KMS-11 (cell line): Measurements from ENCODE around the gene IGSF22.

Source experiments
- H2AFZ ChIP-seq: fragments of 200-600 bp; sonication (generic); 2 replicates; pipeline ENCODE4 v1.6.1; 2016; ENCODE audit warnings: antibody characterized with exemption, mixed run types, low read depth
- H3K27ac ChIP-seq: fragments of 200-600 bp; sonication (generic); 2 replicates; pipeline ENCODE4 v1.6.1; 2016; ENCODE audit warnings: mild to moderate bottlenecking, mixed run types
- H3K27me3 ChIP-seq: fragments of 200-600 bp; sonication (generic); 2 replicates; pipeline ENCODE4 v1.6.1; 2017; ENCODE audit warnings: mild to moderate bottlenecking, low read depth, mixed run types, moderate library complexity; ENCODE audit not compliant: insufficient read depth
- H3K36me3 ChIP-seq: fragments of 200-600 bp; sonication (generic); 2 replicates; pipeline ENCODE4 v1.6.1; 2017; ENCODE audit warnings: mild to moderate bottlenecking, mixed run types; ENCODE audit not compliant: insufficient read depth
- H3K4me1 ChIP-seq: fragments of 200-600 bp; sonication (generic); 2 replicates; pipeline ENCODE4 v1.6.1; 2016; ENCODE audit warnings: mild to moderate bottlenecking, low read depth, mixed run types; ENCODE audit not compliant: poor library complexity, severe bottlenecking
- H3K4me2 ChIP-seq: fragments of 200-600 bp; sonication (generic); 2 replicates; pipeline ENCODE4 v1.7.0; 2016; ENCODE audit warnings: mild to moderate bottlenecking, mixed run types
- H3K4me3 ChIP-seq: fragments of 200-600 bp; sonication (generic); IDR thresholded peaks from 2 replicates; pipeline ENCODE4 v1.6.1; 2017; ENCODE audit warnings: low read depth, low read length, mixed read lengths; ENCODE audit not compliant: insufficient read depth
- H3K79me2 ChIP-seq: fragments of 200-600 bp; sonication (generic); 2 replicates; pipeline ENCODE4 v1.6.1; 2016; ENCODE audit warnings: low read depth, mixed run types; ENCODE audit not compliant: insufficient read depth
- H3K9ac ChIP-seq: fragments of 200-600 bp; sonication (generic); 2 replicates; pipeline ENCODE4 v1.6.1; 2016; ENCODE audit warnings: mild to moderate bottlenecking, mixed run types
- H4K20me1 ChIP-seq: fragments of 200-600 bp; sonication (generic); 2 replicates; pipeline ENCODE4 v1.6.1; 2016; ENCODE audit warnings: mild to moderate bottlenecking, mixed run types; ENCODE audit not compliant: insufficient read depth
- CTCF ChIP-seq: fragments of 200-600 bp; sonication (generic); conservative IDR thresholded peaks from 2 replicates; pipeline ENCODE4 v1.6.1; 2017; ENCODE audit warnings: low read depth, mild to moderate bottlenecking, antibody characterized with exemption, low read length, moderate library complexity, mixed read lengths

Gene IGSF22

GRCh38 chr11:18704045-18704645, 21.8 kb downstream of the IGSF22 start:
- no peaks in the 10 kb centered on the region for H3K79me2 ChIP-seq
- peaks cover 17% of the 10 kb centered on the region for H3K4me1 ChIP-seq
- H4K20me1 ChIP-seq: no peaks in the 10 kb centered on the region
- H2AFZ ChIP-seq: no peak overlapping the region
- no peak overlapping the region for H3K4me3 ChIP-seq
- H3K27me3 ChIP-seq: no peaks in the 10 kb centered on the region
- no peak overlapping the region for H3K9ac ChIP-seq
- no peak overlapping the region for H3K27ac ChIP-seq
- no peak for TF ChIP-seq CTCF
- no peaks in the 10 kb centered on the region for H3K36me3 ChIP-seq
- H3K4me2 ChIP-seq: no peak overlapping the region

GRCh38 chr11:18703001-18703763, 22.8 kb downstream of the IGSF22 start:
- no peak overlapping the region for H3K9ac ChIP-seq
- no peak overlapping the region for H3K4me3 ChIP-seq
- no peaks in the 10 kb centered on the region for H3K36me3 ChIP-seq
- no peaks in the 10 kb centered on the region for H3K27me3 ChIP-seq
- H3K4me2 ChIP-seq: no peak overlapping the region
- H3K4me1 ChIP-seq: peaks cover 18% of the 10 kb centered on the region
- no peak for TF ChIP-seq CTCF
- no peak overlapping the region for H2AFZ ChIP-seq
- no peak overlapping the region for H3K27ac ChIP-seq
- no peaks in the 10 kb centered on the region for H4K20me1 ChIP-seq
- H3K79me2 ChIP-seq: no peaks in the 10 kb centered on the region

GRCh38 chr11:18701614-18702216, 24.3 kb downstream of the IGSF22 start:
- no peaks in the 10 kb centered on the region for H4K20me1 ChIP-seq
- no peaks in the 10 kb centered on the region for H3K27me3 ChIP-seq
- no peak overlapping the region for H3K4me3 ChIP-seq
- no peaks in the 10 kb centered on the region for H3K79me2 ChIP-seq
- no peak overlapping the region for H3K4me2 ChIP-seq
- peaks cover 18% of the 10 kb centered on the region for H3K4me1 ChIP-seq
- H3K9ac ChIP-seq: no peak overlapping the region
- TF ChIP-seq CTCF: no peak
- H3K27ac ChIP-seq: no peak overlapping the region
- no peak overlapping the region for H2AFZ ChIP-seq
- H3K36me3 ChIP-seq: no peaks in the 10 kb centered on the region

GRCh38 chr11:18700872-18701271, 25.1 kb downstream of the IGSF22 start:
- no peak overlapping the region; the same call in 1 of the 2 replicates for H3K4me2 ChIP-seq
- no peak overlapping the region for H3K9ac ChIP-seq
- H3K79me2 ChIP-seq: no peaks in the 10 kb centered on the region
- no peak overlapping the region for H3K4me3 ChIP-seq
- TF ChIP-seq CTCF: no peak
- peaks cover 18% of the 10 kb centered on the region for H3K4me1 ChIP-seq
- no peaks in the 10 kb centered on the region for H3K36me3 ChIP-seq
- no peak overlapping the region for H2AFZ ChIP-seq
- H3K27me3 ChIP-seq: no peaks in the 10 kb centered on the region
- no peak overlapping the region for H3K27ac ChIP-seq
- no peaks in the 10 kb centered on the region for H4K20me1 ChIP-seq
